GM18517 (cell line): ENCODE measurements around the gene MFN2.

Source experiments
- ATAC-seq: cut with Tn5 transposase; IDR thresholded peaks from one replicate; pipeline ENCODE4 v1.9.1; 2021; ENCODE audit warnings: mild to moderate bottlenecking, moderate library complexity; ENCODE audit not compliant: unreplicated experiment

Gene MFN2

GRCh38 chr1:11957897-11958296, 22.3 kb upstream of the MFN2 start:
- no peak for ATAC-seq

- ATAC-seq, result no peak
These were observed 20.0 kb upstream of the MFN2 start for GRCh38 chr1:11960276-11960675.

GRCh38 chr1:11960715-11961114, 19.5 kb upstream of the MFN2 start:
- ATAC-seq, result no peak

- no peak for ATAC-seq
These were observed 19.0 kb upstream of the MFN2 start for GRCh38 chr1:11961230-11961629.

GRCh38 chr1:11963622-11964021, 16.6 kb upstream of the MFN2 start:
- no peak for ATAC-seq

- ATAC-seq, result no peak
These were observed 15.6 kb upstream of the MFN2 start for GRCh38 chr1:11964656-11965055.

GRCh38 chr1:11967028-11967547, 13.2 kb upstream of the MFN2 start:
- no peak for ATAC-seq

GRCh38 chr1:11970441-11971185, 9.6 kb upstream of the MFN2 start:
- no peak for ATAC-seq

- ATAC-seq, result no peak
These were observed 2.6 kb upstream of the MFN2 start for GRCh38 chr1:11977625-11978024.

- no peak for ATAC-seq
These were observed 1.9 kb upstream of the MFN2 start for GRCh38 chr1:11978301-11978700.

- no peak for ATAC-seq
These were observed 1.0 kb upstream of the MFN2 start for GRCh38 chr1:11979028-11979850.

- no peak for ATAC-seq
These were observed 380 bp downstream of the MFN2 start for GRCh38 chr1:11980676-11980972.

GRCh38 chr1:11981378-11982009, 1.2 kb downstream of the MFN2 start:
- no peak for ATAC-seq

- ATAC-seq, result no peak
These were observed 1.8 kb downstream of the MFN2 start for GRCh38 chr1:11982010-11982392.

GRCh38 chr1:11984121-11984520, 3.9 kb downstream of the MFN2 start:
- no peak for ATAC-seq

GRCh38 chr1:11984576-11984975, 4.3 kb downstream of the MFN2 start:
- no peak for ATAC-seq

- ATAC-seq, result no peak
These were observed 4.9 kb downstream of the MFN2 start for GRCh38 chr1:11985171-11985570.

GRCh38 chr1:11985851-11986250, 5.6 kb downstream of the MFN2 start:
- ATAC-seq, result no peak

GRCh38 chr1:11989669-11990068, 9.4 kb downstream of the MFN2 start:
- ATAC-seq, result no peak

GRCh38 chr1:11990303-11991032, 10.2 kb downstream of the MFN2 start:
- no peak for ATAC-seq
